Measurements from ENCODE around the gene BCAS3.
A peak's percentile ranks its signal among the peaks of the same experiment; 100 is the strongest.

BCAS3 gene

GRCh38 chr17:61128661-61129115 is 451.0 kb downstream of the BCAS3 start:
- TF ChIP-seq CTCF (IDR thresholded peaks at IDR 0.05), result no peak
- Mint-ChIP-seq H3K4me1 (peaks cover 70% of the 10 kb centered on the region), H3K27ac (peak overlapping the region; percentile 91)

GRCh38 chr17:61129267-61130254 is 451.9 kb downstream of the BCAS3 start:
- H3K27ac Mint-ChIP-seq, result no peak overlapping the region
- DNase-seq, result no peak
- TF ChIP-seq CTCF (IDR thresholded peaks at IDR 0.05), result no peak
- H3K9me3 Mint-ChIP-seq, result no peaks in the 10 kb centered on the region
- no peak overlapping the region for H3K4me3 Mint-ChIP-seq
- H3K27me3 Mint-ChIP-seq (ENCODE audit: low read depth, poor library complexity), result peaks cover 7% of the 10 kb centered on the region
- peaks cover 70% of the 10 kb centered on the region for H3K4me1 Mint-ChIP-seq
- no peaks in the 10 kb centered on the region for H3K36me3 Mint-ChIP-seq (ENCODE audit: low read depth)

More at GRCh38 chr17:61128661-61129115, 451.0 kb downstream of the BCAS3 start:
- Mint-ChIP-seq H3K9me3 (no peaks in the 10 kb centered on the region), H3K27me3 (ENCODE audit: low read depth, poor library complexity) (peaks cover 3% of the 10 kb centered on the region), H3K4me3 (no peak overlapping the region), H3K36me3 (ENCODE audit: low read depth) (no peaks in the 10 kb centered on the region)
- no peak for DNase-seq

- Mint-ChIP-seq H3K4me1 (peaks cover 70% of the 10 kb centered on the region), H3K27ac (no peak overlapping the region), H3K4me3 (no peak overlapping the region), H3K36me3 (ENCODE audit: low read depth) (no peaks in the 10 kb centered on the region), H3K27me3 (ENCODE audit: low read depth, poor library complexity) (peaks cover 7% of the 10 kb centered on the region), H3K9me3 (no peaks in the 10 kb centered on the region)
- DNase-seq, result no peak
- TF ChIP-seq CTCF (IDR thresholded peaks at IDR 0.05), result no peak
Observed at GRCh38 chr17:61130330-61130729, 452.7 kb downstream of the BCAS3 start.

GRCh38 chr17:61131585-61131984 is 453.9 kb downstream of the BCAS3 start:
- Mint-ChIP-seq H3K36me3 (ENCODE audit: low read depth) (no peaks in the 10 kb centered on the region), H3K27ac (peak overlapping the region; percentile 37), H3K4me1 (peaks cover 70% of the 10 kb centered on the region), H3K4me3 (peak overlapping the region; percentile 32), H3K27me3 (ENCODE audit: low read depth, poor library complexity) (peaks cover 12% of the 10 kb centered on the region), H3K9me3 (no peaks in the 10 kb centered on the region)
- peak; percentile 18 for DNase-seq
- TF ChIP-seq CTCF (IDR thresholded peaks at IDR 0.05), result no peak

GRCh38 chr17:61132524-61132923 is 454.9 kb downstream of the BCAS3 start:
- DNase-seq, result peak; percentile 12
- no peak for TF ChIP-seq CTCF (IDR thresholded peaks at IDR 0.05)
- Mint-ChIP-seq H3K36me3 (ENCODE audit: low read depth) (no peaks in the 10 kb centered on the region), H3K4me1 (peaks cover 64% of the 10 kb centered on the region), H3K27ac (peak overlapping the region; percentile 3), H3K9me3 (no peaks in the 10 kb centered on the region), H3K27me3 (ENCODE audit: low read depth, poor library complexity) (peaks cover 12% of the 10 kb centered on the region), H3K4me3 (peak overlapping the region; percentile 2)

Measured in nephron progenitor cell (in vitro differentiated cells).